Heart left ventricle (tissue), 13 donors: ENCODE data around the gene STAB1.

Experiments
- POLR2A ChIP-seq, 2 donors: fragments of 450-650 bp; IDR thresholded peaks; one replicate each; pipeline ENCODE4 v1.6.1; 2017; ENCODE audit warnings: antibody characterized with exemption in 2 of 2, mild to moderate bottlenecking in 2 of 2, moderate library complexity in 2 of 2
- TF ChIP-seq, protein P1 (sequence below), 12 donors: fragments of 200-600 bp; sonication (generic) in 4 of 12; IDR thresholded peaks; one replicate each; pipeline versions ENCODE4 v1.5.0 to v1.8.0; 2018 to 2022; ENCODE audit warnings: antibody characterized with exemption in 12 of 12, mild to moderate bottlenecking in 5 of 12
- donor health status: ischemic (EF 13 %, LVEDD 7.1; RV severe dilation, severe dysfunction).
- donor health status: DM: no; HTN: yes; CAD: no.
- donor health status: DM: no; HTN: no; CAD: no.
- donor health status: ischemic (EF 25% LVEDD 6.9; RV normal size, moderate dysfunction).
- donor health status: ischemic (EF 25% LVEDD 5.7; RV mildly dilated, moderate dysfunction).
- donor health status: ischemic (EF 35%, LVEDD 5.7; RV mildly dilated, moderate dysfunction).
- donor health status: nonischemic (EF 11% LVEDD 7.7; RV severe dilation, severe dysfunction).
- donor health status: DM: yes; HTN: yes; CAD: no.
- donor health status: PGD.
- donor health status: ischemic (EF 29% LVEDD 5.4; RV normal size, mild dysfunction).
- donor health status: nonischemic (EF 23%, LVEDD 6.1; RV moderate dilation, normal function).

DNA sequence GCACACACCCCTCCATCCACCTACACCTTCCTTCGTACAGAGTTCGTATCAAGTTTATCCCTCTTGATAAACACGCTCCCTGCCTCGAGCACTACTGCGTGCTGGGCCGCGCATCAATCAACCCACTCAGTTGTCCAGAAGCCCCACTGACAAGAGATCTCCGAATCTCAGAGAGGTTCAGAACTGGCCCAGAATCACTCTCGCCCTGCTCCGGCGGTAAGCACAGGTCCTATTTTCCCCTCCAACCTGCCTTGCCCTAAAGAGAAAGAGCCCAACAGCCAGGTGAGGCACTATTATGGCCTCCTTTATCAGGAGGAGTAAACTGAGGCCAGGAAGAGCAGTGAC, 40.2 kb upstream of the STAB1 start:
- no peak for TF ChIP-seq POLR2A (IDR thresholded peaks at IDR 0.05)
- TF ChIP-seq, protein P1, sequence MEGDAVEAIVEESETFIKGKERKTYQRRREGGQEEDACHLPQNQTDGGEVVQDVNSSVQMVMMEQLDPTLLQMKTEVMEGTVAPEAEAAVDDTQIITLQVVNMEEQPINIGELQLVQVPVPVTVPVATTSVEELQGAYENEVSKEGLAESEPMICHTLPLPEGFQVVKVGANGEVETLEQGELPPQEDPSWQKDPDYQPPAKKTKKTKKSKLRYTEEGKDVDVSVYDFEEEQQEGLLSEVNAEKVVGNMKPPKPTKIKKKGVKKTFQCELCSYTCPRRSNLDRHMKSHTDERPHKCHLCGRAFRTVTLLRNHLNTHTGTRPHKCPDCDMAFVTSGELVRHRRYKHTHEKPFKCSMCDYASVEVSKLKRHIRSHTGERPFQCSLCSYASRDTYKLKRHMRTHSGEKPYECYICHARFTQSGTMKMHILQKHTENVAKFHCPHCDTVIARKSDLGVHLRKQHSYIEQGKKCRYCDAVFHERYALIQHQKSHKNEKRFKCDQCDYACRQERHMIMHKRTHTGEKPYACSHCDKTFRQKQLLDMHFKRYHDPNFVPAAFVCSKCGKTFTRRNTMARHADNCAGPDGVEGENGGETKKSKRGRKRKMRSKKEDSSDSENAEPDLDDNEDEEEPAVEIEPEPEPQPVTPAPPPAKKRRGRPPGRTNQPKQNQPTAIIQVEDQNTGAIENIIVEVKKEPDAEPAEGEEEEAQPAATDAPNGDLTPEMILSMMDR (IDR thresholded peaks at IDR 0.05): no peak
